DND-41 (cell line): ENCODE measurements around the gene KIAA1755.

Experiments
- ATAC-seq: fragments of 200-7000 bp; cut with Tn5 transposase; 3 replicates; pipeline ENCODE4 v1.9.1; 2021; ENCODE audit warnings: low read depth; ENCODE audit not compliant: insufficient read depth
- DNase-seq: peaks from one replicate; pipeline ENCODE4 v3.0.0-alpha.2; 2020
- H2AFZ ChIP-seq: 2 replicates; pipeline ENCODE4 v1.6.0; 2012; ENCODE audit warnings: low read depth, low read length
- H3K27ac ChIP-seq: 2 replicates; pipeline ENCODE4 v1.5.1; 2012; ENCODE audit warnings: low read length, inconsistent platforms
- H3K27me3 ChIP-seq: fragments of 200-600 bp; sonication (generic); 2 replicates; pipeline ENCODE4 v1.6.0; 2012; ENCODE audit warnings: low read length, mild to moderate bottlenecking, inconsistent platforms; ENCODE audit not compliant: insufficient read depth, poor library complexity
- H3K36me3 ChIP-seq: 2 replicates; pipeline ENCODE4 v1.5.1; 2012; ENCODE audit warnings: low read length, inconsistent platforms; ENCODE audit not compliant: insufficient read depth
- H3K4me1 ChIP-seq: 2 replicates; pipeline ENCODE4 v1.5.1; 2012; ENCODE audit warnings: mild to moderate bottlenecking, low read length; ENCODE audit not compliant: insufficient read depth
- H3K4me2 ChIP-seq: 2 replicates; pipeline ENCODE4 v1.6.0; 2012; ENCODE audit warnings: mild to moderate bottlenecking, moderate library complexity, low read length, inconsistent platforms; ENCODE audit not compliant: insufficient read depth
- H3K4me3 ChIP-seq, 2 experiments: fragments of 200-600 bp in 1 of 2; shearing (Covaris generic) in 1 of 2; 2 replicates each; pipeline ENCODE4 v1.5.1; 2012 to 2016; ENCODE audit warnings: inconsistent platforms in 2 of 2, low read length in 2 of 2, mild to moderate bottlenecking in 2 of 2, low read depth in 1 of 2, moderate library complexity in 1 of 2
- H3K79me2 ChIP-seq: 2 replicates; pipeline ENCODE4 v1.6.0; 2012; ENCODE audit warnings: low read length, inconsistent platforms; ENCODE audit not compliant: insufficient read depth
- H3K9ac ChIP-seq: 2 replicates; pipeline ENCODE4 v1.6.0; 2012; ENCODE audit warnings: low read depth, mild to moderate bottlenecking, inconsistent platforms, low read length, moderate library complexity
- H3K9me3 ChIP-seq: 2 replicates; pipeline ENCODE4 v1.5.1; 2012; ENCODE audit warnings: low read length, moderate library complexity, mild to moderate bottlenecking, inconsistent platforms; ENCODE audit not compliant: insufficient read depth, severe bottlenecking
- H4K20me1 ChIP-seq: 2 replicates; pipeline ENCODE4 v1.6.0; 2012; ENCODE audit warnings: low read length; ENCODE audit not compliant: insufficient read depth
- CTCF ChIP-seq: IDR thresholded peaks from 2 replicates; pipeline ENCODE4 v1.5.1; 2012; ENCODE audit warnings: borderline replicate concordance, low read length, moderate library complexity, mild to moderate bottlenecking; ENCODE audit not compliant: poor library complexity, severe bottlenecking; ENCODE audit errors: extremely low read depth
- EZH2 ChIP-seq: IDR thresholded peaks from 3 replicates; pipeline ENCODE4 v1.6.1; 2012; ENCODE audit warnings: borderline replicate concordance, low read depth, mild to moderate bottlenecking, moderate library complexity, low read length, inconsistent platforms; ENCODE audit not compliant: severe bottlenecking

Gene KIAA1755

GRCh38 chr20:38242848-38243708, 17.5 kb downstream of the KIAA1755 start:
- TF ChIP-seq EZH2 (no peak), CTCF (peak; percentile 70)

GRCh38 chr20:38241201-38241600, 19.3 kb downstream of the KIAA1755 start:
- TF ChIP-seq CTCF (no peak), EZH2 (no peak)
- no peak overlapping the region for H2AFZ ChIP-seq
- no peak overlapping the region for H3K4me2 ChIP-seq
- H3K79me2 ChIP-seq, result no peaks in the 10 kb centered on the region
- H3K4me1 ChIP-seq, result no peaks in the 10 kb centered on the region
- DNase-seq (no peak), ATAC-seq (no peak)
- H3K9me3 ChIP-seq, result peaks cover 25% of the 10 kb centered on the region
- no peak overlapping the region for H3K9ac ChIP-seq
- H3K36me3 ChIP-seq, result no peaks in the 10 kb centered on the region
- no peaks in the 10 kb centered on the region for H4K20me1 ChIP-seq
- peaks cover 6% of the 10 kb centered on the region for H3K27me3 ChIP-seq
- no peak overlapping the region for H3K27ac ChIP-seq
- no peak overlapping the region for H3K4me3 ChIP-seq

More at GRCh38 chr20:38242848-38243708, 17.5 kb downstream of the KIAA1755 start:
- Histone ChIP-seq H4K20me1 (no peaks in the 10 kb centered on the region), H3K36me3 (no peaks in the 10 kb centered on the region), H3K9ac (no peak overlapping the region), H2AFZ (no peak overlapping the region), H3K4me3 (no peak overlapping the region), H3K4me2 (no peak overlapping the region), H3K27ac (no peak overlapping the region), H3K27me3 (peaks cover 2% of the 10 kb centered on the region), H3K4me1 (no peaks in the 10 kb centered on the region), H3K9me3 (peaks cover 25% of the 10 kb centered on the region), H3K79me2 (no peaks in the 10 kb centered on the region)
- DNase-seq (peak; percentile 42), ATAC-seq (no peak)

- TF ChIP-seq EZH2 (no peak), CTCF (no peak)
- Histone ChIP-seq H3K4me1 (no peaks in the 10 kb centered on the region), H4K20me1 (no peaks in the 10 kb centered on the region), H3K4me3 (no peak overlapping the region), H2AFZ (no peak overlapping the region), H3K9ac (no peak overlapping the region), H3K9me3 (peaks cover 23% of the 10 kb centered on the region), H3K27ac (no peak overlapping the region), H3K27me3 (peaks cover 13% of the 10 kb centered on the region), H3K79me2 (no peaks in the 10 kb centered on the region), H3K36me3 (no peaks in the 10 kb centered on the region), H3K4me2 (no peak overlapping the region)
- ATAC-seq, result no peak
- DNase-seq, result no peak
These were observed 21.1 kb downstream of the KIAA1755 start for GRCh38 chr20:38239441-38239840.

DNA sequence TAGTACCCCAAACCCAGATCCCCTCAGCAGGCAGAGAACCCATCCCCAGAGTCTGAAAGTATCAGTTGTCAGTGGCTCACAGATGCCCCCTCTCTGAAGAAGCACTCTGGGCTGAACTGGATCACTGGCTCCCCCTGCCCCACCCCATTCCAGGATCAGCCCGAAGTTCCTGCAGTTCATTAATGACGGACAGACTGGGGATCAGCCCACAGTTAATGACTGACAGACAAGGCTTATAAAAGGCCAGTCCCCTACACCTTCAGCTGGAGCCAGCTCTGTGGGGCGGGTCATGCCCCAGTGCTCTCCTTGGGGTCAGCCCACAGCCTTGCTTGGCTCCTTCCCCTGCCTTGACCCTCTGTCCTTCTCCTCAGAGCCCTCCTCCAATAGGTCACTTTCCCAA, 21.7 kb downstream of the KIAA1755 start:
- no peaks in the 10 kb centered on the region for H3K4me1 ChIP-seq
- H3K4me2 ChIP-seq, result no peak overlapping the region
- no peak overlapping the region for H3K27ac ChIP-seq
- no peak overlapping the region for H2AFZ ChIP-seq
- H4K20me1 ChIP-seq, result no peaks in the 10 kb centered on the region
- H3K36me3 ChIP-seq, result no peaks in the 10 kb centered on the region
- H3K9me3 ChIP-seq, result peaks cover 23% of the 10 kb centered on the region
- H3K4me3 ChIP-seq, result no peak overlapping the region
- TF ChIP-seq CTCF (no peak), EZH2 (no peak)
- H3K27me3 ChIP-seq, result peaks cover 13% of the 10 kb centered on the region
- no peaks in the 10 kb centered on the region for H3K79me2 ChIP-seq
- DNase-seq, result no peak
- no peak overlapping the region for H3K9ac ChIP-seq
- no peak for ATAC-seq
